ENCODE results near the gene SLC16A8.

The SLC16A8 gene

GRCh38 chr22:38051261-38051660 is 32.7 kb downstream of the SLC16A8 start:
- H3K4me1 ChIP-seq (ENCODE audit: control insufficient read depth, insufficient read depth, low read length) = no peaks in the 10 kb centered on the region
- H3K36me3 ChIP-seq (ENCODE audit: control insufficient read depth in 2 of 2, insufficient read depth in 1 of 2, low read length in 2 of 2) = no peaks in the 10 kb centered on the region
- H3K27ac ChIP-seq (ENCODE audit: extremely low read depth, low read depth, low read length) = no peak overlapping the region
- H3K4me3 ChIP-seq (ENCODE audit: low read depth, low read length) = no peak overlapping the region
- no peaks in the 10 kb centered on the region for H3K9me3 ChIP-seq (ENCODE audit: control insufficient read depth, insufficient read depth, low read depth, low read length)
- no peak for TF ChIP-seq ZNF148 (tag by site-specific recombination; IDR thresholded peaks at IDR 0.05; ENCODE audit: borderline replicate concordance)
- no peak for TF ChIP-seq ZBTB21 (tag by site-specific recombination; IDR thresholded peaks at IDR 0.05)
- TF ChIP-seq ZBTB17 (tag by site-specific recombination; IDR thresholded peaks at IDR 0.05) = no peak
- no peak for TF ChIP-seq ZNF335 (tag by site-specific recombination; conservative IDR thresholded peaks at IDR 0.05)
- TF ChIP-seq ZNF426 (tag by site-specific recombination; IDR thresholded peaks at IDR 0.05) = no peak
- no peak for TF ChIP-seq ZNF658 (tag by site-specific recombination; IDR thresholded peaks at IDR 0.05)
- POLR2A ChIA-PET = interaction anchor here (1.1 kb wide), 1 partner anchor 417 kb away, joined by 3 read pairs; the partner anchor contains the start of gene KDELR3
- CTCF ChIA-PET = interaction anchor here (0.8 to 5.3 kb wide), 20 partner anchors 9 to 1479 kb away, joined by 3 to 74 read pairs (median 5); partner anchors contain the start of genes DMC1, MAFF and SLC16A8

GRCh38 chr22:38050720-38051119 is 33.3 kb downstream of the SLC16A8 start:
- ChIA-PET POLR2A (no interaction called here), CTCF (interaction anchor here (0.7 to 3.2 kb wide), 3 partner anchors 11 to 596 kb away, joined by 3 to 12 read pairs (median 3); no protein-coding TSS in a partner anchor)
- H3K4me1 ChIP-seq (ENCODE audit: control insufficient read depth, insufficient read depth, low read length) = no peaks in the 10 kb centered on the region

More at GRCh38 chr22:38050720-38051119, 33.3 kb downstream of the SLC16A8 start:
- Histone ChIP-seq H3K4me3 (ENCODE audit: low read depth, low read length) (no peak overlapping the region), H3K36me3 (ENCODE audit: control insufficient read depth in 2 of 2, insufficient read depth in 1 of 2, low read length in 2 of 2) (no peaks in the 10 kb centered on the region), H3K9me3 (ENCODE audit: control insufficient read depth, insufficient read depth, low read depth, low read length) (no peaks in the 10 kb centered on the region), H3K27ac (ENCODE audit: extremely low read depth, low read depth, low read length) (no peak overlapping the region)
- TF ChIP-seq SCRT2 (tag by site-specific recombination; IDR thresholded peaks at IDR 0.05) (no peak), KLF10 (tag by site-specific recombination; IDR thresholded peaks at IDR 0.05) (no peak), SP7 (tag by site-specific recombination; IDR thresholded peaks at IDR 0.05) (no peak), ZNF626 (tag by site-specific recombination; IDR thresholded peaks at IDR 0.05) (no peak), ZNF639 (tag by site-specific recombination; IDR thresholded peaks at IDR 0.05) (no peak), ZNF280D (tag by site-specific recombination; IDR thresholded peaks at IDR 0.05) (no peak), KLF16 (tag by site-specific recombination; IDR thresholded peaks at IDR 0.05) (no peak), ZNF362 (tag by site-specific recombination; IDR thresholded peaks at IDR 0.05) (no peak), ZNF16 (tag by site-specific recombination; IDR thresholded peaks at IDR 0.05; ENCODE audit: low read depth) (peak; percentile 35; the same call in 1 of the 2 replicates)

Measured in HEK293 (cell line).